ENCODE results near the gene MOSPD3. TPM values are rescaled to one million over a fixed set of nuclear protein-coding genes. Genes with fewer than 3 reads are reported as not detected.

The MOSPD3 gene
- total RNA-seq, 1 donor from 2014 or later, result 14.7 TPM

GRCh38 chr7:100627238-100627549, 14.9 kb downstream of the MOSPD3 start:
- no peak for TF ChIP-seq CTCF (IDR thresholded peaks at IDR 0.05)
- intact Hi-C loops (cut with DNase I), result no loop called here
- Histone ChIP-seq H3K9me3 (no peaks in the 10 kb centered on the region), H3K4me1 (peaks cover 9% of the 10 kb centered on the region), H3K4me3 (no peak overlapping the region), H3K36me3 (no peaks in the 10 kb centered on the region), H3K27me3 (no peaks in the 10 kb centered on the region), H3K27ac (peak overlapping the region; percentile 8)
- no peak for DNase-seq
- ATAC-seq, result no peak

GRCh38 chr7:100629117-100629716, 16.9 kb downstream of the MOSPD3 start:
- DNase-seq, result no peak
- Histone ChIP-seq H3K27ac (no peak overlapping the region), H3K4me3 (no peak overlapping the region), H3K36me3 (no peaks in the 10 kb centered on the region), H3K27me3 (peaks cover 12% of the 10 kb centered on the region), H3K9me3 (no peaks in the 10 kb centered on the region), H3K4me1 (peaks cover 15% of the 10 kb centered on the region)
- peak; percentile 15 for ATAC-seq
- intact Hi-C loops (cut with DNase I), result no loop called here
- TF ChIP-seq CTCF (IDR thresholded peaks at IDR 0.05), result peak; percentile 15

GRCh38 chr7:100630066-100630465, 17.7 kb downstream of the MOSPD3 start:
- H3K9me3 ChIP-seq, result no peaks in the 10 kb centered on the region
- no peak for TF ChIP-seq CTCF (IDR thresholded peaks at IDR 0.05)
- DNase-seq (no peak), ATAC-seq (no peak)
- H3K27ac ChIP-seq, result no peak overlapping the region
- H3K36me3 ChIP-seq, result no peaks in the 10 kb centered on the region
- intact Hi-C loops (cut with DNase I), result no loop called here
- no peak overlapping the region for H3K4me3 ChIP-seq
- peaks cover 17% of the 10 kb centered on the region for H3K27me3 ChIP-seq
- H3K4me1 ChIP-seq, result peaks cover 15% of the 10 kb centered on the region

- Histone ChIP-seq H3K9me3 (no peaks in the 10 kb centered on the region), H3K36me3 (no peaks in the 10 kb centered on the region), H3K4me3 (peak overlapping the region; percentile 54), H3K27me3 (peaks cover 17% of the 10 kb centered on the region), H3K27ac (no peak overlapping the region), H3K4me1 (peaks cover 6% of the 10 kb centered on the region)
- intact Hi-C loops (cut with DNase I), result no loop called here
- TF ChIP-seq CTCF (IDR thresholded peaks at IDR 0.05), result peak; percentile 40
- DNase-seq (peak; percentile 80), ATAC-seq (peak; percentile 85)
These were observed 20.8 kb downstream of the MOSPD3 start for GRCh38 chr7:100632951-100633717.

GRCh38 chr7:100639995-100640516, 27.7 kb downstream of the MOSPD3 start:
- TF ChIP-seq CTCF (IDR thresholded peaks at IDR 0.05), result no peak
- H3K27me3 ChIP-seq, result no peaks in the 10 kb centered on the region
- H3K4me1 ChIP-seq, result no peaks in the 10 kb centered on the region
- H3K9me3 ChIP-seq, result no peaks in the 10 kb centered on the region
- DNase-seq (no peak), ATAC-seq (no peak)
- H3K4me3 ChIP-seq, result no peak overlapping the region
- H3K27ac ChIP-seq, result no peak overlapping the region
- intact Hi-C loops (cut with DNase I), result no loop called here
- no peaks in the 10 kb centered on the region for H3K36me3 ChIP-seq
